SKM-1 treated with dmso at 0.1 percent for 144 hours (cell line): ENCODE data around the gene PDRG1.
A peak's percentile ranks its signal among the peaks of the same experiment; 100 is the strongest.

Source experiments
- DNase-seq: peaks from one replicate; lab custom pipeline; 2025; ENCODE audit not compliant: unreplicated experiment; lab: John Stamatoyannopoulos, UW

PDRG1 gene

GRCh38 chr20:31951530-31952453 is at the start of gene PDRG1:
PDRG1 (minus strand) TSS chr20:31952046; CDS start chr20:31951961, 85 bp downstream.
- DNase-seq = peak; percentile 96

GRCh38 chr20:31998246-31998645 is 46.4 kb upstream of the PDRG1 start:
- no peak for DNase-seq

GRCh38 chr20:31996996-31997395 is 45.1 kb upstream of the PDRG1 start:
- no peak for DNase-seq

- no peak for DNase-seq
These were observed 40.2 kb upstream of the PDRG1 start for GRCh38 chr20:31992086-31992485.

- no peak for DNase-seq
These were observed 39.5 kb upstream of the PDRG1 start for GRCh38 chr20:31991339-31991705.

- no peak for DNase-seq
These were observed 38.9 kb upstream of the PDRG1 start for GRCh38 chr20:31990641-31991338.

GRCh38 chr20:31989030-31989645 is 37.3 kb upstream of the PDRG1 start:
- DNase-seq = no peak

- no peak for DNase-seq
These were observed 36.7 kb upstream of the PDRG1 start for GRCh38 chr20:31988430-31989015.

- no peak for DNase-seq
These were observed 35.9 kb upstream of the PDRG1 start for GRCh38 chr20:31987744-31988143.

- DNase-seq = no peak
These were observed 33.2 kb upstream of the PDRG1 start for GRCh38 chr20:31984981-31985471.

GRCh38 chr20:31981784-31982183 is 29.9 kb upstream of the PDRG1 start:
- no peak for DNase-seq

- DNase-seq = no peak
These were observed 28.0 kb upstream of the PDRG1 start for GRCh38 chr20:31979713-31980426.

- DNase-seq = no peak
These were observed 25.2 kb upstream of the PDRG1 start for GRCh38 chr20:31977080-31977479.

GRCh38 chr20:31975874-31976273 is 24.0 kb upstream of the PDRG1 start:
- DNase-seq = no peak

GRCh38 chr20:31974951-31975487 is 23.2 kb upstream of the PDRG1 start:
- DNase-seq = no peak

- no peak for DNase-seq
These were observed 22.4 kb upstream of the PDRG1 start for GRCh38 chr20:31974296-31974695.

- DNase-seq = no peak
These were observed 20.7 kb upstream of the PDRG1 start for GRCh38 chr20:31972471-31973021.

- no peak for DNase-seq
These were observed 18.1 kb upstream of the PDRG1 start for GRCh38 chr20:31969991-31970390.

- peak; percentile 10 for DNase-seq
These were observed 16.7 kb upstream of the PDRG1 start for GRCh38 chr20:31968291-31969126.
